Testis (tissue), 3 donors: ENCODE measurements around the gene GPRC5C. TPM values are rescaled to one million over a fixed set of nuclear protein-coding genes. Genes with fewer than 3 reads are reported as not detected.

ENCODE experiments used
- DNase-seq: peaks from one replicate; pipeline ENCODE4 v3.0.0-alpha.2; 2019
- H3K27ac ChIP-seq, 2 donors: fragments of 200-600 bp; sonication (generic); one replicate each; pipeline ENCODE4 v1.5.1; 2019
- H3K27me3 ChIP-seq: fragments of 200-600 bp; sonication (generic); one replicate; pipeline ENCODE4 v1.5.1; 2019
- H3K36me3 ChIP-seq: fragments of 200-600 bp; sonication (generic); one replicate; pipeline ENCODE4 v1.5.1; 2017; ENCODE audit warnings: low read depth; ENCODE audit errors: missing control alignments
- H3K4me1 ChIP-seq: fragments of 200-600 bp; sonication (generic); one replicate; pipeline ENCODE4 v1.5.1; 2019
- H3K4me3 ChIP-seq, 2 donors: fragments of 200-600 bp; sonication (generic); one replicate each; pipeline ENCODE4 v1.5.1; 2017 to 2019
- H3K9me3 ChIP-seq: fragments of 200-600 bp; sonication (generic); one replicate; pipeline ENCODE4 v1.5.1; 2017
- CTCF ChIP-seq, 3 experiments: fragments of 450-650 bp in 2 of 3; fragments of 200-600 bp in 1 of 3; sonication (generic) in 1 of 3; IDR thresholded peaks; one replicate each; pipeline ENCODE4 v1.5.1; 2016 to 2019; ENCODE audit warnings: antibody characterized with exemption in 3 of 3, mild to moderate bottlenecking in 2 of 3, moderate library complexity in 1 of 3
- POLR2A ChIP-seq: fragments of 450-650 bp; IDR thresholded peaks from one replicate; pipeline ENCODE4 v1.6.1; 2017; ENCODE audit warnings: antibody characterized with exemption, mild to moderate bottlenecking, moderate library complexity
- WGBS, 2 donors: methylation state at CpG; one replicate each; pipeline ENCODE4 v1.1.5; 2018; 5-methylcytosine and 5-hydroxymethylcytosine counted together
- intact Hi-C: fragments of 100-400 bp; cut with DNase I; formaldehyde crosslinking; loops from one replicate; pipeline ENCODE4 v1.15.1; 2023; ENCODE audit warnings: low total_unique reads
- polyA plus RNA-seq: library from polyadenylated mRNA; stranded (reverse); fragments of 350-450 nt; fragmentation: Illumina TruSeq; extraction: RNeasy Lipid Tissue Mini Kit (QIAGEN cat#74804); gene quantifications from one replicate; pipeline ENCODE4 v1.2.3, GENCODE V29; 2014; ENCODE audit warnings: low read depth, low replicate concordance; ENCODE audit not compliant: insufficient read depth
- total RNA-seq, 2 donors: library from RNA; depleted of rRNA; stranded (reverse); fragments of >200 nt; gene quantifications; one replicate each; pipeline ENCODE4 v1.2.3, GENCODE V29; 2016

GPRC5C gene
- total and polyA plus RNA-seq, 3 donors from 2014 or later, result 6.8 to 19.0 (median 14.1) TPM

DNA sequence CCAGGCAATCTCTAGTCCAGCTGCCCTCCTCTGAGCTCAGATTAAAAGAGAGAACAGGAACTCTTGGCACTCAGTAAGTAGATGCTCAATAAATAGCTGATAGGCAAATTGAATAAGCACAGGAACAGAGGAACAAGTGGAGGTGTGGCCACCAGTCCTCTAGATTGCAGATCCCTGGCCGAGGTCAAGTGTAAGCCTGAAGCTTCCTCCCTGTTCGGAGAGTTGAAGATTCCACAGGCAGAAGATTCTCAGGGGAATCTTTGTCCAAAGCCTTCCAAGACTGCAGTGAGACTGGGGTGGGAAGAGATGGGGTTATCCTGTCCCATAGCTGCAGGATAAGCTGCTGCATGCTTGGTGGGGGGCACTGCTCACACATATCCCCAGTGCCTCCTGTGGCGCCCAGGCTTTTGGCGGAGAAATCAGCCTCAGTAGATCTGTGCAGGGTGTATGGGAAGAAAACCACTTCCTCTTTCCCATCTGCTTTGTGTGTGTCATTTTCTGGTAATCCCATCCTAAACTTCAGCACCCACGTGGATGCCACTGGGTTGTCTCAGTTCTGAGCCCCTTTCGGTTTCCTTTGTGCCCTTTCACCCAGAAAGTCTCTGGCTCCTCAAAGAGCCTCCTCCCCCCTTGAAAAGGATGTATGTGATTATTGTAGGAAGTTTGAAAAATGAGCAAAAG lies 46.7 kb downstream of the GPRC5C start:
- Histone ChIP-seq H3K4me1 (peaks cover 3% of the 10 kb centered on the region), H3K9me3 (no peaks in the 10 kb centered on the region), H3K27me3 (no peaks in the 10 kb centered on the region), H3K36me3 (no peaks in the 10 kb centered on the region), H3K27ac (no peak overlapping the region), H3K4me3 (no peak overlapping the region)
- TF ChIP-seq POLR2A, result no peak
- TF ChIP-seq CTCF (IDR thresholded peaks at IDR 0.05), result no peak
- WGBS, 2 donors, result 50 to 77% methylated on average over 6 of the region's 6 CpGs
- no peak for DNase-seq
- intact Hi-C loops, result no loop called here

- WGBS, 2 donors, result 63 to 77% methylated on average over 3 to 8 of the region's 8 CpGs
- no peak for DNase-seq
- Histone ChIP-seq H3K4me1 (peaks cover 3% of the 10 kb centered on the region), H3K27ac (no peak overlapping the region), H3K9me3 (no peaks in the 10 kb centered on the region), H3K27me3 (no peaks in the 10 kb centered on the region), H3K4me3 (no peak overlapping the region), H3K36me3 (no peaks in the 10 kb centered on the region)
- intact Hi-C loops, result no loop called here
- TF ChIP-seq POLR2A, result no peak
- TF ChIP-seq CTCF (IDR thresholded peaks at IDR 0.05), result no peak
Measured at GRCh38 chr17:74480290-74480689, 48.4 kb downstream of the GPRC5C start.

GRCh38 chr17:74481621-74482020 lies 49.7 kb downstream of the GPRC5C start:
- H3K27me3 ChIP-seq, result no peaks in the 10 kb centered on the region
- TF ChIP-seq CTCF (IDR thresholded peaks at IDR 0.05) (no peak), POLR2A (no peak)
- H3K36me3 ChIP-seq, result no peaks in the 10 kb centered on the region

DNA sequence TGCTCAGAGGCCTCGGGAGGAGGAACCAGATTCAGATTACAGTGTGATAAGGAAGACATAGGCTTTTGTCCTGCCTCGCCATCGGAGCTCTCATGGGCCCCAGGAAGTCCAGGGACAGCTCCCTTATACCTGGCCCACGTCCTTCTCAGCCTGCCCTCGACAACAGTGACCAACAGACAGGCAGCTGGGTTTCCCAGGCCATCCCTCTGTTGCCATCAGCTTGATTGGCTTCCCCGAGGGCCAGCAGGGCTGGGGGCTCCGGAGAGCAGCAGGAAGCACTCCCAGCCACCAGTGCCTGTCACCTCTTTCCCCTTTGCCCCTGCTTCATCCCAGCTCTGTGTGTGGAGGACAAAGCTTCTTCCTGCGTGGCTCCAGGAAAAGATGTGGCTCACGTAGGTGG lies 52.2 kb downstream of the GPRC5C start:
- Histone ChIP-seq H3K36me3 (no peaks in the 10 kb centered on the region), H3K9me3 (no peaks in the 10 kb centered on the region), H3K27ac (no peak overlapping the region), H3K4me1 (no peaks in the 10 kb centered on the region), H3K4me3 (no peak overlapping the region), H3K27me3 (no peaks in the 10 kb centered on the region)
- TF ChIP-seq POLR2A, result no peak
- no peak for TF ChIP-seq CTCF (IDR thresholded peaks at IDR 0.05)
- intact Hi-C loops, result no loop called here
- WGBS, 2 donors, result 61 to 66% methylated on average over 8 to 9 of the region's 9 CpGs
- no peak for DNase-seq

More at GRCh38 chr17:74481621-74482020, 49.7 kb downstream of the GPRC5C start:
- Histone ChIP-seq H3K4me3 (no peak overlapping the region), H3K27ac (no peak overlapping the region), H3K9me3 (no peaks in the 10 kb centered on the region), H3K4me1 (peaks cover 3% of the 10 kb centered on the region)
- DNase-seq, result no peak
- intact Hi-C loops, result no loop called here
- WGBS, 2 donors, result 89% methylated on average over 7 of the region's 7 CpGs
